Measurements from ENCODE around the gene TERT. TPM values are rescaled to one million over a fixed set of nuclear protein-coding genes. Genes with fewer than 3 reads are reported as not detected.

TERT gene
- total and polyA plus RNA-seq, 4 donors: 0.06 to 0.50 (median 0.10) TPM; not detected in 1

- 88% methylated on average over 7 of the region's 7 CpGs for WGBS (ENCODE audit: insufficient coverage)
- no peak for DNase-seq (ENCODE audit: low read depth in 4 of 6, low spot score in 6 of 6)
- Histone ChIP-seq H3K4me3 (ENCODE audit: low read depth, low read length) (no peak overlapping the region), H3K27ac (ENCODE audit: low read depth, low read length) (no peak overlapping the region), H3K36me3 (ENCODE audit: control insufficient read depth, insufficient read depth, low read length) (peaks cover 9% of the 10 kb centered on the region), H3K9me3 (ENCODE audit: control insufficient read depth, insufficient read depth, low read length) (no peaks in the 10 kb centered on the region), H3K4me1 (ENCODE audit: control insufficient read depth, insufficient read depth, low read length) (peaks cover 3% of the 10 kb centered on the region), H3K27me3 (ENCODE audit: control insufficient read depth, insufficient read depth, low read length) (no peaks in the 10 kb centered on the region)
Measured at GRCh38 chr5:1312206-1312605, 17.3 kb upstream of the TERT start.

- WGBS (ENCODE audit: insufficient coverage): 82% methylated on average over 12 of the region's 15 CpGs
- Histone ChIP-seq H3K36me3 (ENCODE audit: control insufficient read depth, insufficient read depth, low read length) (peaks cover 5% of the 10 kb centered on the region), H3K4me1 (ENCODE audit: control insufficient read depth, insufficient read depth, low read length) (peaks cover 3% of the 10 kb centered on the region), H3K27me3 (ENCODE audit: control insufficient read depth, insufficient read depth, low read length) (no peaks in the 10 kb centered on the region), H3K4me3 (ENCODE audit: low read depth, low read length) (no peak overlapping the region), H3K9me3 (ENCODE audit: control insufficient read depth, insufficient read depth, low read length) (no peaks in the 10 kb centered on the region), H3K27ac (ENCODE audit: low read depth, low read length) (no peak overlapping the region)
- DNase-seq (ENCODE audit: low read depth in 4 of 6, low spot score in 6 of 6): no peak
Measured at GRCh38 chr5:1311439-1312055, 16.7 kb upstream of the TERT start.

- DNase-seq (ENCODE audit: low read depth in 4 of 6, low spot score in 6 of 6): no peak
- Histone ChIP-seq H3K27me3 (ENCODE audit: control insufficient read depth, insufficient read depth, low read length) (no peaks in the 10 kb centered on the region), H3K4me1 (ENCODE audit: control insufficient read depth, insufficient read depth, low read length) (no peaks in the 10 kb centered on the region), H3K36me3 (ENCODE audit: control insufficient read depth, insufficient read depth, low read length) (no peaks in the 10 kb centered on the region), H3K9me3 (ENCODE audit: control insufficient read depth, insufficient read depth, low read length) (no peaks in the 10 kb centered on the region), H3K27ac (ENCODE audit: low read depth, low read length) (no peak overlapping the region), H3K4me3 (ENCODE audit: low read depth, low read length) (no peak overlapping the region)
- WGBS (ENCODE audit: insufficient coverage): 97% methylated on average over 7 of the region's 7 CpGs
Measured at GRCh38 chr5:1310118-1310517, 15.2 kb upstream of the TERT start.

- no peak for DNase-seq (ENCODE audit: low read depth in 4 of 6, low spot score in 6 of 6)
- WGBS (ENCODE audit: insufficient coverage): 63% methylated on average over 1 of the region's 2 CpGs
- Histone ChIP-seq H3K4me3 (ENCODE audit: low read depth, low read length) (no peak overlapping the region), H3K9me3 (ENCODE audit: control insufficient read depth, insufficient read depth, low read length) (no peaks in the 10 kb centered on the region), H3K27me3 (ENCODE audit: control insufficient read depth, insufficient read depth, low read length) (no peaks in the 10 kb centered on the region), H3K4me1 (ENCODE audit: control insufficient read depth, insufficient read depth, low read length) (no peaks in the 10 kb centered on the region), H3K36me3 (ENCODE audit: control insufficient read depth, insufficient read depth, low read length) (no peaks in the 10 kb centered on the region), H3K27ac (ENCODE audit: low read depth, low read length) (no peak overlapping the region)
Measured at GRCh38 chr5:1304033-1304432, 9.2 kb upstream of the TERT start.

- Histone ChIP-seq H3K27ac (ENCODE audit: low read depth, low read length) (no peak overlapping the region), H3K9me3 (ENCODE audit: control insufficient read depth, insufficient read depth, low read length) (no peaks in the 10 kb centered on the region), H3K4me3 (ENCODE audit: low read depth, low read length) (no peak overlapping the region), H3K27me3 (ENCODE audit: control insufficient read depth, insufficient read depth, low read length) (peaks cover 5% of the 10 kb centered on the region), H3K4me1 (ENCODE audit: control insufficient read depth, insufficient read depth, low read length) (no peaks in the 10 kb centered on the region), H3K36me3 (ENCODE audit: control insufficient read depth, insufficient read depth, low read length) (no peaks in the 10 kb centered on the region)
- no peak for DNase-seq (ENCODE audit: low read depth in 4 of 6, low spot score in 6 of 6)
- WGBS (ENCODE audit: insufficient coverage): 83% methylated on average over 1 of the region's 2 CpGs
Measured at GRCh38 chr5:1302258-1302657, 7.4 kb upstream of the TERT start.

GRCh38 chr5:1300581-1301083, 5.8 kb upstream of the TERT start:
- 83% methylated on average over 10 of the region's 20 CpGs for WGBS (ENCODE audit: insufficient coverage)
- Histone ChIP-seq H3K4me3 (ENCODE audit: low read depth, low read length) (no peak overlapping the region), H3K27ac (ENCODE audit: low read depth, low read length) (no peak overlapping the region), H3K9me3 (ENCODE audit: control insufficient read depth, insufficient read depth, low read length) (no peaks in the 10 kb centered on the region), H3K27me3 (ENCODE audit: control insufficient read depth, insufficient read depth, low read length) (peaks cover 10% of the 10 kb centered on the region), H3K36me3 (ENCODE audit: control insufficient read depth, insufficient read depth, low read length) (no peaks in the 10 kb centered on the region), H3K4me1 (ENCODE audit: control insufficient read depth, insufficient read depth, low read length) (no peaks in the 10 kb centered on the region)
- DNase-seq (ENCODE audit: low read depth in 4 of 6, low spot score in 6 of 6): no peak

- Histone ChIP-seq H3K36me3 (ENCODE audit: control insufficient read depth, insufficient read depth, low read length) (no peaks in the 10 kb centered on the region), H3K9me3 (ENCODE audit: control insufficient read depth, insufficient read depth, low read length) (no peaks in the 10 kb centered on the region), H3K4me3 (ENCODE audit: low read depth, low read length) (no peak overlapping the region), H3K27me3 (ENCODE audit: control insufficient read depth, insufficient read depth, low read length) (peaks cover 15% of the 10 kb centered on the region), H3K27ac (ENCODE audit: low read depth, low read length) (no peak overlapping the region), H3K4me1 (ENCODE audit: control insufficient read depth, insufficient read depth, low read length) (no peaks in the 10 kb centered on the region)
- WGBS (ENCODE audit: insufficient coverage): 83% methylated on average over 15 of the region's 17 CpGs
- no peak for DNase-seq (ENCODE audit: low read depth in 4 of 6, low spot score in 6 of 6)
Measured at GRCh38 chr5:1299961-1300360, 5.1 kb upstream of the TERT start.

- DNase-seq (ENCODE audit: low read depth in 4 of 6, low spot score in 6 of 6): no peak
- no peak overlapping the region for H3K4me3 ChIP-seq (ENCODE audit: low read depth, low read length)
- no peak overlapping the region for H3K27ac ChIP-seq (ENCODE audit: low read depth, low read length)
- peaks cover 16% of the 10 kb centered on the region for H3K27me3 ChIP-seq (ENCODE audit: control insufficient read depth, insufficient read depth, low read length)
- H3K4me1 ChIP-seq (ENCODE audit: control insufficient read depth, insufficient read depth, low read length): peaks cover under 1% of the 10 kb centered on the region
- no peaks in the 10 kb centered on the region for H3K36me3 ChIP-seq (ENCODE audit: control insufficient read depth, insufficient read depth, low read length)
- no peaks in the 10 kb centered on the region for H3K9me3 ChIP-seq (ENCODE audit: control insufficient read depth, insufficient read depth, low read length)
- WGBS (ENCODE audit: insufficient coverage): 83% methylated on average over 8 of the region's 9 CpGs
Measured at GRCh38 chr5:1299511-1299850, 4.6 kb upstream of the TERT start.

GRCh38 chr5:1298723-1299510, 4.0 kb upstream of the TERT start:
- WGBS (ENCODE audit: insufficient coverage): 80% methylated on average over 30 of the region's 33 CpGs

GRCh38 chr5:1298067-1298551, 3.2 kb upstream of the TERT start:
- Histone ChIP-seq H3K9me3 (ENCODE audit: control insufficient read depth, insufficient read depth, low read length) (no peaks in the 10 kb centered on the region), H3K4me3 (ENCODE audit: low read depth, low read length) (no peak overlapping the region), H3K36me3 (ENCODE audit: control insufficient read depth, insufficient read depth, low read length) (no peaks in the 10 kb centered on the region), H3K4me1 (ENCODE audit: control insufficient read depth, insufficient read depth, low read length) (peaks cover 3% of the 10 kb centered on the region), H3K27me3 (ENCODE audit: control insufficient read depth, insufficient read depth, low read length) (peaks cover 24% of the 10 kb centered on the region), H3K27ac (ENCODE audit: low read depth, low read length) (no peak overlapping the region)
- WGBS (ENCODE audit: insufficient coverage): 89% methylated on average over 19 of the region's 19 CpGs
- no peak for DNase-seq (ENCODE audit: low read depth in 4 of 6, low spot score in 6 of 6)

More at GRCh38 chr5:1298723-1299510, 4.0 kb upstream of the TERT start:
- Histone ChIP-seq H3K27ac (ENCODE audit: low read depth, low read length) (no peak overlapping the region), H3K27me3 (ENCODE audit: control insufficient read depth, insufficient read depth, low read length) (peaks cover 16% of the 10 kb centered on the region), H3K4me1 (ENCODE audit: control insufficient read depth, insufficient read depth, low read length) (peaks cover 3% of the 10 kb centered on the region), H3K36me3 (ENCODE audit: control insufficient read depth, insufficient read depth, low read length) (no peaks in the 10 kb centered on the region), H3K4me3 (ENCODE audit: low read depth, low read length) (no peak overlapping the region), H3K9me3 (ENCODE audit: control insufficient read depth, insufficient read depth, low read length) (no peaks in the 10 kb centered on the region)
- DNase-seq (ENCODE audit: low read depth in 4 of 6, low spot score in 6 of 6): no peak
